NK-92 (cell line): Measurements from ENCODE around the gene SLC6A9.

ENCODE experiments used
- DNase-seq: peaks from one replicate; lab custom pipeline; 2025; ENCODE audit not compliant: unreplicated experiment; lab: John Stamatoyannopoulos, UW

The SLC6A9 gene

DNA sequence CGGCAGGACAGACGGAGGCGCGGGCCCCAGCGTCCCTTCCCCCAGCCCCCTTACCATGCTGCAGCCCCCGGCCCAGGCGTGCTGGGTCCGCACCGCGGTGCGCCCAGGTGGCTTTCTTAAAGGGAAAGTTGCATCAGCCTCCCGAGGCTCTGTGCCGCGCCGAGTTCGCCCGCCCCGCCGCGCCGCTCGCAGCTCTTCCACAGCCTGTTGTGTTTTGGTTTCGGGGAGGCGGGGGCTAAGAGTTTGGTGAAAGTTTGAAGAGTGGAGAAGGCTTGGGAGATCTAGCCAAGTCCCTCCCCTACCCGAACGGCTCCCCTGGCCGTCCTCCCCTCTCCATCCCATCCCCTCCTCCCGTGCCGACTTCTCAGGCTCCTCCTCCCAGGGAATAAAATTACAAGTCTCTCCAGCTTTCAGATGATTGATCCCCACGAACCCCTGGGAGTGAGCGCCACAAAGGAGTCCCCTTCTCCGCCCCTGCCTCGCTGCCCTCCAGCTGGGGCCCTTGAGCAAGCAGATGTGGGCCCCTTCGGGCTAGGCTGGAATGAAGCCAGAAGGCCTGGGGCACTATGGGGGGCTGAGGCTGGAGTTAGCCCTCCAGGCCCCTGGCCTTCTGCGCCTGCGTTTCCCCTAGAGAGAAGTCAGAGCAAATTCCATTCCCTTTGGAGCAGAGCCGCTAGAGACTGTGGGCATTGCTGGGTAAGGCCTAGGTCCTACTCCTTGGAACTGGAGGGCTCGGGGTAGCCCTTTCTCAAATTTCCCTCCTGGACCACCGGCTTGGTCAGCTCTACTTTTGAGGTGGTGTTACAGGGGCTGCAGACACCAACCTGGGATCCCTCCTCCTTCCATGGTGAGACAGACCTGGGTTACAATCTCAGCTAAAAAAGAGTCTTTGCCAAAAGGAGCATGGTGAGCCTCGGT lies at the start of gene SLC6A9:
SLC6A9 (minus strand) TSS at position 211 of the 918 bp plus-strand sequence. CDS start 7,185 bp downstream, outside the sequence.
- no peak for DNase-seq

DNA sequence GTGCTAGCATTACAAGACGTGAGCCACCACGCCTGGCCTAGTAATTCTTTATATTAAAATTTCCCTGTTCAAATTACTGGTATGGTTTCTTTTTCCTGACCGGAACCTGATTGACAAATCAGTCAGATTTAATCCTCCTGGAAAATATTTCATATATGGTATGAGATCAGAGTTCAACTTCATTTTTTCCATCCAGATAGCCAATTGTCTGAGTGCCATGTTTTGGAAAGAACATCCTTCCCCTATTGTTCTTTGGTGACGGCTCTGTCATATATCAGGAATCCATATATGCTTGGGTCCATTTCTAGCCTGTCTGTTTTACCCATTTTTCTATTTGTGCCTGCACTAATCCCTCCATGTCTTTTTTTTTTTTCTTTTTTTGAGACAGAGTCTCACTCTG lies 48.3 kb upstream of the SLC6A9 start:
- DNase-seq, result no peak

DNA sequence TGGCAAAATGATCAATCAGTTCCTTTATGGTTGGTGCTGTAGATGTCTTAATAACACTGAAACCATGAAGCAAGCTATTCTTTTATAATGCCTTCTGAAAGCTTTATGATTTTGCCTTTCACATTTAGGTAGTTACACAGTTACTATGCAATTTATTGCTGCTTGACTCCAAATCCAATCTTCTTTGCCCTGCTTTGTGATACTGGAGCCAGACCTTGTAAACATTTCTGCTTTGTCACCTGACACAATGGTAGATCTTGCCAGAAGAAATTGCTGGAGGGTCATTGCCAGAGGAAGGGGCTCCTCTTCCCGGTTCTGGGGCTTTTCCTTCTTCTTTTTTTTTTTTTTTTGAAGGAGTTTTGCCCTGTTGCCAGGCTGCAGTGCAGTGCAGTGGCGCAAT lies 46.8 kb upstream of the SLC6A9 start:
- DNase-seq, result no peak

DNA sequence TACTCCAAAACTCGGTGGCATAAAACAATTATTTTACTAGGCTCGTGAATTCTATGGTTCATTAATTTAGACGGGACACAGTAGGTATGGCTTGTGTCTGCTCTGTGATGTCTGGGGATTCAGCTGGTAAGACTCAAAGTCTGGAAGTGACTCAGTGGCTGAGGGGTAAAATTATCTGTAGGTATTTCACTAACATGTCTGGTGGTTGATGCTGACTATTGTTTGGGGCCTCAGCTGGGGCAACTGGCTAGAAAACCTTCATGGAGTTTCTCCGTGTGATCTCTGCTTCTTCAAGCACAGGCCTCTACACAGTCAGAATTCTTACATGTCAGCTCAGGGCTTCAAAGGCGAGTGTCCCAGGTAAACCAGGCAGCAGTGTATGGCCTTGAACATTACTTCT lies 46.2 kb upstream of the SLC6A9 start:
- no peak for DNase-seq

DNA sequence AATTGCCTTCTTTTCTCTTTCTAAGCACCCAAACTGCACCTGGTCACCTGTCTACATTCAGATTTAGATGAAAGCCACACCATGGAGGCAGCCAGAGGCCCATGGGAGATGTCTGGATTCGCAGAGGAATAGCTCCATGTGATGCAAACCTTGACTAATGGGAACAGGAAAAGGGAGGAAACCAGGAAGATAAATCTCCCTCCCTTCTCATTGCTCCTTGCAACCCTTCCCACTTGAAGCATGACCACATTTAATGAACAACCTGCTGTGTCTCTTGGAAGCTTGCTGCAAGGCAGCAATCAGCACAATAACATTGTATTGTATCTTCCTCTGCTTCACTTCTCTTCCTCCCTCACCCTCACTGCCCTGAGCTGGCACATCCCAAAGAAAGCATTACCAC lies 44.8 kb upstream of the SLC6A9 start:
- no peak for DNase-seq

DNA sequence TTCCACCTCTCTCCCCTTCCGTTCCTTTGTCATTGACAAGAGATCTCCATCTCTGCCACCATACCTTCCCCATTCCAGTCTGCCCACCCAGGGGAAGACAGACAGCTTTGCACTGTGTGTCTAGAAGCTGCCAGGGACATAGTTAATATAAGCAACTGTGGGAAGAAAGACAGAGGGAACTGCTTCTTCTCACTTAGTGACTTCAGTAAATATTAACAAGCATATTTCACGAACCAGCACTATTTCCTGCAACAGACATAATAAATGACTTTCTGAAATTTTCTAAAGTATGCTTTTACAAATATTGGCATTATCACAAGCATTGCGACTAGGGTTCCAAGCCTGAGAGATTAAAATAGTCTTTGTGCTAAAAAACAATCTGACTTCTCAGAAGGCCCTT lies 43.2 kb upstream of the SLC6A9 start:
- DNase-seq, result no peak

DNA sequence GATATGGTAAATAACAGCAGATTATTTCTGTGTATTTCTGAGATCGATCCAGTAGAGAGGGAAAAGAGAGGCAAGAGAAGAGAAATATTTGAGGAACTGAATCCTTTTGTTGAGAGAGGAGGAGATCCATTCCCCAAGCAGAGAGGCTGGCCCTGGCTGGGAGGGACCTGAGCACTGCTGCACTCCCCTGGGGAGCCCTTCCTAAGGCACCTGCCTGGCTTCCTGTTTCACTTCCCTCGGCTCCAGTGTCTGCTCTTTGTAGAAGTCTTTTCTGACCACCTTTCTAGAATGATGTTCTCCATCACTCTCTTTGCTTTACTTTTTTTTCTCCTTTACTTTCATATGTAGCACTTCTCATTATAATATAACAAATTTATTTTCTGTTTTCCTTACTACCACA lies 42.3 kb upstream of the SLC6A9 start:
- DNase-seq, result no peak

DNA sequence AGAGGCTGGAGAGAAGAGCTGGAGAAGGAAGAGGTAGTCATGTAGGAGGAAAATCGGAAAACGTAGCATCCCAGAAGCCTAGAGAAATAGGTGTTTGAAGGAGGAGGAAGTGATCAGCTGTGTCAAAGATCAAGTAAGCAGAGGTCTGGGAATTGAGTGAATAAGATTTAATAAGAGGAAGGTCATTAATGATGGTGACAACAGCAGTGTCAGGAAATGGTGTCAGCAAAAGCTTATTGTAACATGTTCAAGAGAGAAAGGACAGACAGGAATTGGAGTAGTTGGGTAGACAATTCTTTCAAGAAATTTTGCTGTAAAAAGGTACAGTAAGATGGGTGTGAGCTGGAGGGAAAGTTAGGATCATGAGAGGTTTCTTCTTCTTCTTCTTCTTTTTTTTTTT lies 41.6 kb upstream of the SLC6A9 start:
- DNase-seq, result no peak

DNA sequence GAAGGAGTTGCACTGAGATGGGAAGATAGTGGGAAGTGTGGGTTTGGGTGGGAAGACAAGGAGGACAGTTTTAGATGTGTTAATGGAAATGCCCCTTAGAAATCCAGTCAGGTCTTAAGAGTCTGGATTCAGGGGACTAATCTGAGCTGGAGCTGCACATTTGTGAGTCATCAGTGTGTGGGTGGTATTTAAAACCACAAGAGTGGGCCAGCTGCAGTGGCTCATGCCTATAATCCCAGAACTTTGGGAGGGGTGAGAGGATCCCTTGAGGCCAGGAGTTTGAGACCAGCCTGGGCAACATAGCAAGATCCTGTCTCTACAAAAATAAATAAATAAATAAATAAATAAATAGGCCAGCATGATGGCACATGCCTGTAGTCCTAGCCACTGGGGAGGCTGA lies 40.9 kb upstream of the SLC6A9 start:
- no peak for DNase-seq

DNA sequence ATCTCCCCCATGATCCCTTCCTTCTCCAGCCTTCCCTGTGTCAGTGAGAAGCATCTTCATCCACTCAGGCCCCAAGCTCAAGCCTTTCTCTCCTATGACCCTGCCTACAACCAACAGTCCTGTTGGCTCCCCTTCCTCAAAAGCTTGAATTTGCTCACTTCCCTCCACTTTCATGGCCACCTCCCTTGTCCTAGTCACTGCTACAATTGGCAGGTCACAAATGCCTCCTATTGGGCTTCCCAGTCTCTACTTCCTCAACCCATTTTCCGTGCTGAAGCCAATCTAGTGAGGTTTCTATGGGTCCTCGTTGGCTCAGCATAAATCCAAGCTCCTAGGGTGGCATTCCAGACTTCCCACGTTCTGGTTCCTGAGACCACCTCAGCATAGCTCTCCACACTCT lies 40.2 kb upstream of the SLC6A9 start:
- no peak for DNase-seq

DNA sequence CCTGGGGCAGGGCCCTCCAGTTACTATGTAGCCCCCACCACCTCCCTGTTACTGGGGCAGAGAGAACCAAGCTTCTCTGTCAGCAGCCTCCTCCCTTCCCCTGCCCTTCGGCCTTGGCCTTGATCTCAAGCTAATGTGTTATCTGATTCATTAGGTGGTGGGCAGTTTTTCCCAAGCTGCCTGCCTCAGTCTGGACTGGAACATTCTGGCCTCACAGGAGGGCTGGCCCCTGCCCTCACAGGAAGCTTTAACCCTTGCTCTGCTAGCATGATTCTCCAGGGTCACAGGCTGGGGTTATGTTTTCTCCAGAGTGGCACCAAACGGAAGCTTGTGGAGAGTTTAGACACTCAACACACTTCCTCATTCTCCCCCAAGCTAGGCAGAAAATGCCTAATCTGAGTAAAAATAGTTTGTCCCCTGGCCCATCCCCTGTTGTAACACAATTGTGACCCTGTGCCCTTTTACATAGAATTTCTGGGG lies 37.2 kb upstream of the SLC6A9 start:
- DNase-seq, result no peak

DNA sequence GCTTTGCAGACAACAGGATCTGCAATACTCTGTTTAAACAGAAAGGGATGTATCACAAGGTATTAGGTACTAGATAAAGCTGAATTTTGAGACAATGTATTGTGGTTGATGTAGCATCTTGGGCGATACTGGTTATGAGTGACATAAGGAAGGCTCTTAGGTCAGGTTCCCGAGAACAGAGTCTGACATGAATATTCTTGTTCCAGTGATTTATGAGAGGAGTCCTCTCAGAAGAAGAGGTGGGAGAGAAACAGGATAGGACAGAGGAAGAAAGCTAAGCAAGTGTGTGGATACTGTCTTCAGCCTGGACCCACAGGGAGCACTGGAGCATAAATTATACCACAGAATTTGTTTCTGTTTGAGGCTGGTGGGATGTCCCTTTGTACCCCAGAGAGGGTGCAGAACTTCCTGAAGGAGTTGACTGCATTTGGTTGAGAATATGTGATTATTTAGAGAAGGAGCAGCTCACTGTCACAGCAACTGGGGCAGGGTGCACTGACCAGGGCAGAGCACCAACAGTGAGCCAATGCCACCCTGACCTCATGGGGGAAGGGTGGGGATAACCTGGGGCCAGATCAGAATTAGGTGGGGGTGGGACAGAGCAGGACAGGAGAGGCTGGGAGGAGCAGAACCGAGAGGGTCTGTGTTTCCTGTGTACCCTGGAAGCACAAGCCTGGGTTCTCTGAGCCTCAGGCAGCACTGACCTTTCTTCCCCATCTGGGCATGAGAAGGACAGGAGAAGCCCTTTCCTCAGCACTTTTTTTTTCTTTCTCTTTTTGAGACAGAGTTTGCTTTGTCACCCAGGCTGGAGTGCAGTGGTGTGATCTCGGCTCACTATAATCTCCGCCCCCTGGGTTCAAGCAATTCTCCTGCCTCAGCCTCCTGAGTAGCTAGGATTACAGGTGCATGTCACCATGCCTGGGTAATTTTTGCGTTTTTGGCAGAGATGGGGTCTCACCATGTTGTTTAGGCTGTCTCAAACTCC lies 36.3 kb upstream of the SLC6A9 start:
- DNase-seq, result no peak

DNA sequence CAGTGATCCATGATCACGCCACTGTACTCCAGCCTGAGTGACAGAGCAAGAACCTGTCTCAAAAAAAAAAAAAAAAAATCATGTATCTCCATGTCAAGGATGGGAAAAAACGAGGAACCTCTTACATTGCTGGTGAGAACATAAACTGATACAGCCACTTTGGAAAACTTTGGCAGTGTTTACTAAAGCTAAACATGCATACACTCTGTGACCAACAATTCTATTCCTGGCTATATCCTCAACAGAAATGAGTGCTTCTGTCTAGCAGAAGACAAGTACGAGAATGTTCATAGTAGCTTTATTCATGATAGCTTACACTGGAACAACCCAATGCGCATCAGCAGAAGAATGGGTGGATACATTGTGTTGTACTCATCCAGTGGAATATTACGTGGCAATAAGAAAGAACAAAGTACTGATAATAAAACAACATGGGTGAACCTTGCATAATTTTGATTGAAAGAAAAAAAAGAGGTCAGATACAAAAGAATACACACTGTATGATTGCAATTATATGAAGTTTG lies 31.5 kb upstream of the SLC6A9 start:
- DNase-seq, result no peak

DNA sequence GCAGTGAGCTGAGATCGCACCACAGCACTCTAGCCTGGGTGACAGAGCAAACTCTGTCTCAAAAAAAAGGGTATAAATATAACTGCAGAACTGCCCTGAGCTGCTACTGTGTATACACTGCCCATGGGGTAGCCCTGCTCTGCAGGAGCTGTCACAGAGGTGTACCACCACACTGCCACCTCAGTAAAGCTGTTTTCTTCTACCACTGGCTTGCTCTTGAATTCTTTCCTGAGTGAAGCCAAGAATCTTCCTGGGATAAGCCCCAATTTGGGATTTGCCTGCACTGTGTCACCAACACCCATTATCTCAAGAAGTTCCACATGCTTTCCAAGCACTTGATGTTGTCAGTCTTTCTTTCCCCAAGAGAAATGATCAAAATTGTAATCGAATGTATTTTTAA lies 30.6 kb upstream of the SLC6A9 start:
- no peak for DNase-seq

DNA sequence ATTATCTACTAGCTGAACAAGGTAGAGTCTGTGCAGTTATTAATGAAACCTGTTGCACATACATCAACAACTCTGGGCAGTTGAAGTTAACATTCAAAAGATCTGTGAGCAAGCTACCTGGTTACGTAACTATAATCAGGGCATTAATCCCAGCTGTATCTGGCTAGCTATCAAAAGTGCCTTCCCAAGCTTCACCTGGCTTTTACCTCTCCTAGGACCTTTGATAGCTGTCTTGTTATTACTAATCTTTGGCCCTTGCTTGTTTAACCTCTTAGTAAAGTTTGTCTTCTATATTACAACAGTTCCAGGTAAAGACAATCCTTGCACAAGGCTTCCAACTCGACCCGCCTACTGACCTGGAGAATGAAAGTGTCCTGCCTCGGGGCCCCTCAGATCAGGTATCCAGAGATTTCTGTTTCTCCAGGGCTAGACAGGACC lies 29.6 kb upstream of the SLC6A9 start:
- no peak for DNase-seq

DNA sequence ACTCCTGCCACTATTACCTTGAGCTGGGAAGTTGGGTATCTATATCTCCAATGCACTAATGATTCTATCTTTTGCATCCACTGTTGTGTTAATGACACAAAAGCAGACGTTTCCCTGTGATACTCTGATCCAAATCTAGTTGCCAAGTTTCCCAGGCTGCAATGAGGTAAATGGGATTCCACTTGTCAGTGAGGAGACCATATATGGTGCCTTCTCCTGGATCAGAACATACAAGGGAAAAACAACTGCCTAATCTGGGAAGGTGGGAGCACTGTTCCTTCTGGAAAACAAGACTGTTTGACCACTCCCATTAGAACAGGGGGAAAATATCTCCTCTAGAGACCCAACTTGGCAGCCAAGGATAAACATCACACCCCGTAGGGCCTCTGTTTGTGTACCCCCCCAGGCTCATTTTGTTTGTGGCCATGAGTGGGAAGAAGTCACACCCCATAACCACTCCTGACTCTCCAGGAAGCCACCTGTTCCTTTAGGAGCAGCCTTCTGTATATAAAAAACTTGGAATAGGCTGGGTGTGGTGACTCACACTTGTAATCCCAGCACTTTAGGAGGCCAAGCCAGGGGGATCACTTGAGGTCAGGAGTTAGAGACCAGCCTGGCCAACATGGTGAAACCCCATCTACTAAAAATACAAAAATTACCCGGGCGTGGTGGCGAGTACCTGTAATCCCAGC lies 28.5 kb upstream of the SLC6A9 start:
- no peak for DNase-seq

DNA sequence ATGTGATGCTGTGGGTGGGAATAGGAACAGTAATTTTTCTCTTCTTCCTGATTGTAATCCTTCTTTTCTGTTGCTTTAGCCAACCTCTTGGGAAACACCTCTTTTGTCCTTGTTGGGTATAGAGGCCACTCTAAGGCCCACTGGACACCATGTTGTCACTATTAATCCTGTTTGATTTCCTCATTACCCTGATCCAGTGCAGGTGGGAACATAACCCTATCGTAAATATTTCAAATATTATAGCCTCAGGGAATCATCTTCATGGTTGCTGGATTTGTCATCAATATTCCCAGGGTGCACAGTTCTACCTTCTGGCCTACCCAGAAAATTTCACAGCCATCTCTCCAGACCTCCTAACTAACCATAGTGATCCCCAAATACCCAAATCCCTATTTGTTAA lies 27.9 kb upstream of the SLC6A9 start:
- no peak for DNase-seq

DNA sequence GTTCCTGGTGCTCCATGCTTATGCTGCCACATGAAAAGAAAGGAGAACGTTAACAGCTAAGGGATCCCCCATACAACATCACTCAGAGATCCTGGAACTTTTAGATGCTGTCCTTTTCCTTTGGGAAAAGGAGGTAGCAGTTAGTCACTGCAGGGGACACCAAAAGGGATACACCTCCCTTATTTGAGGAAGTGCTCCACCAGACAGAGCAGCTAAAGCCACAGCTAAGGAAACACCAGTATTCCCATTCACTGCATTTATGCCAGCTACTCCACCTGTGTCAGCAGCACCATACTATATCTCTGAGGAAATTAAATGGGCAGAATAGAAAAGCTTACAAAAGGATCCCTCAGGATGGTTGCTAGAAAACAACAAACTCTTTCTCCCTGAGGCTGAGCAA lies 26.0 kb upstream of the SLC6A9 start:
- DNase-seq, result no peak

DNA sequence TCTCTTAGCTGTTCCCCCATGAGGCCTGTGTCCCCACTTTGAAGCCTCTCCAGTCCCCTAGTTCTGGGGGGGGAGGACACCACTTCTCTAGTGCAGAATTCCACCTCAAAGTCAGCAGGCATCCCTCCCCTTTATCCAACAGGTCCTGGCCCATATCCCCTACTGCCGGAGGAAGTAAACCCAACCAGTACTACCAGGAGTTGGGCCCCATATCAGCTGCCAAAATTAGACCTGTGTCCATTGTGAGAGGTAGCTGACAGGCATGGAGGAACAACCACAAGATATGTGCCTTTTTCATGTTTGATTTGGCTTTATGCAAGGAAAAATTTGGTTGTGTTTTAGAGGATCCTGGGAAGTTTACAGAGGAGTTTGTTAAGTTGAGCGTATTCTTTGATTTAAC lies 22.1 kb upstream of the SLC6A9 start:
- DNase-seq, result no peak

DNA sequence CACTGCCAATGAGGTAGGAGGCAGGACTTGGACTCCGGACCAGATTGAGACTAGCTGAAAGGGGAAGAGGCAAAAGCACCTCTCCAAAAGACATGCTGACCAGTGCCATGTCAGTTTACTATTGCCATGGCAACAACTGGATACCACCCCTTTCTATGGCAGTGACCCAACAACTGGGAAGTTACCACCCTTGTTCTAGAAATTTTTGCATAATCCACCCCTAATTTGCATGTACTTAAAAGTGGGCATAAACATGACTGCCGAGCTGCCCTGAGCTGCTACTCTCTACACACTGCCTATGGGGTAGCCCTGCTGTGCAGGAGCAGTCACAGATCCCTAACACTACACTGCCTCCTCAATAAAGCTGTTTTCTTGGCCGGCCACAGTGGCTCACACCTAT lies 19.0 kb upstream of the SLC6A9 start:
- no peak for DNase-seq

DNA sequence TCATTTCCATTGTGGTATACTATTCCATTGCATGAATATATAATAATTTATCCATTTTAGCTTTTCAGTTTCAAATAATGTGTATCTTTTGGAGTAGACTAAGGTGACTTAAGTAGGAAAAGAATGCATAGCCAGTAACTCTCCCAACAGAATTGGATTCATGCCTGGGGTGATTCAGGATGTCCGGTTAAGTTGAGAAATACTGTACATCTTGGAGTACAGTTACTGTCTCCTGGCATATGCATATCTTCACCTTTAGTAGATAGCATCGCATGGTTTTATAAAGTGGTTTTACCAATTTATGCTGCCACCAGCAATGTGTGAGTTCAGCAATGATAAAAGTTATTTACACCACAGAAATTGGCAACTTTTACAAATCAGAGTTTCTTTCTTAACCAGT lies 18.6 kb upstream of the SLC6A9 start:
- DNase-seq, result no peak
